GM21528 (cell line): ENCODE data around the gene DUSP9.
"Not testable (repeated sequence)": the region's sequence is repeated elsewhere in the genome, so short reads cannot be mapped to it uniquely, and the experiment has no call there.

ENCODE experiments used
- ATAC-seq: cut with Tn5 transposase; IDR thresholded peaks from one replicate; pipeline ENCODE4 v1.9.1; 2021; ENCODE audit warnings: mild to moderate bottlenecking, moderate library complexity; ENCODE audit not compliant: unreplicated experiment, low FRiP score

Gene DUSP9, protein sequence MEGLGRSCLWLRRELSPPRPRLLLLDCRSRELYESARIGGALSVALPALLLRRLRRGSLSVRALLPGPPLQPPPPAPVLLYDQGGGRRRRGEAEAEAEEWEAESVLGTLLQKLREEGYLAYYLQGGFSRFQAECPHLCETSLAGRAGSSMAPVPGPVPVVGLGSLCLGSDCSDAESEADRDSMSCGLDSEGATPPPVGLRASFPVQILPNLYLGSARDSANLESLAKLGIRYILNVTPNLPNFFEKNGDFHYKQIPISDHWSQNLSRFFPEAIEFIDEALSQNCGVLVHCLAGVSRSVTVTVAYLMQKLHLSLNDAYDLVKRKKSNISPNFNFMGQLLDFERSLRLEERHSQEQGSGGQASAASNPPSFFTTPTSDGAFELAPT

DNA sequence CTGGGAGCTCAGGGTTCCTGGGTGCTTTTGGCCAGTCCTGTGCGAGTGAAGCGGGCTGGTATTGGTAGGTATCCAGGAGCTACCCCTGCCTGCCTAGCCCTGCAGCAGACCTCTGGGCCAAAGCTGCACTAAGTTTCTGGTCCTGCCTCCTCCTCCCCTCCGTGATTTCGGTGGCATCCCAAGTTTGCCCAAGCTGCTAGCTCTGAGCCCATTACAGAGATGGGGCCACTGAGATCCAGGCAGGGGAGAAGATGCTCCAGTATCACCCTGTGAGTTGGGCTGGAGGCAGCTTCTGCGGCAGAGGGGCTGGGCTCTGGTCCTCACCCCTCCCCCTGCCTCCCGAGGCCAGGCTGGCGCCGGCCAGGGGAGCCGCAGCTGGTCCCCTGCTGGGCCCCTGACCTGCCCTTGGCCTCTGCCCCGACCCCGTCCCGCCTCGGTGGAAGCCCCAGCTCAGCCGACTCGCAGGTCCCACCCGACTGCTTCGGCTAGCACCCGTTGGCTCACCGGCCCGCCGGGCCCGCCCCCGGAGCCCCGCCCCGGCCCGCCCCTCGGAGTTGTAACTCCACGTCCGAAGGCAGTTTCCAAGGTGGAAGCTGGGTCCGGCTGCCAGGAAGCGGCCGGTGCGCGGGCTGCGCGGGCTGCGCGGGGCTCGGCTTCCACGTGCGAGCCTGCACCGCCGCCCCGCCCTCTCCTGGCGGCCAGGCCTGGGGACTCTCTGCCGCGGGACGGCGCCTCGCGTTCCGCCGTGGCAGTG is at the start of gene DUSP9:
Gene DUSP9 (plus strand): TSS at position 584 of the 754 bp plus-strand sequence. CDS start 751 bp downstream, outside the sequence.
- no peak for ATAC-seq

DNA sequence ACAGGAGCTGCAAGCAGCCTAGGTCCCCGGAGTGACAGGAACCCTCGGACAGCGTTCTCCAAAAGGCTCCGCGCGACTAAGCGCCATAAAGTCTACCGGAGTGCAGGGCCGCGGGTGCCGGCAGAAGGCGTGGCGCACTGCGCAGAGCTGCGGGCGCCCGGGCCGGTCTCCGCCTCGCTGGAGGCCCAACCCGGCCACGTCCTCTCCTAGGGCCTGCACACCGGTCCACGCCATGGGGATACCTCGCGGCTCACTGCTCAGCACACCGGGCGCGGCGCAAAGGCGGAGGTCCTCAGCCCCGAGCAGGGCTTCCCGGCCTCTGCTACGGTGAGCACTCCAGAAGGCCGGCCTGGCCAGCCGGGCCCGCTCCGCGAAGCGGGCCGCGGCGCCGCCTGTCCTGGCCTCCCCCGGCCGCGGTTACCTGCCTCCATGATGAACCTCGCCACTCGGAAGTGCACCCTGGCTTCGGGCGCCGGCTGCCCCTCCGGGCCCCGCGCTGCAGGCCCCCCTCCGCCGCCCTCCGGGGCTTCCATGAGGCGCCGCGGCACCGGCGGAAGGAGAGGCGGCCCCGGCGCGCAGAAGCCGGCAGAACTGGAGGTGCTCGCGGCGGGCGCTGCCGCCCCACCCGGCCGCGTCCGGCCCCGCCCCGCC is 48.3 kb upstream of the DUSP9 start, which contains the start of gene CCNQ:
Gene CCNQ (minus strand): TSS at position 599 of the 651 bp plus-strand sequence. CDS start 66 bp downstream, at position 533.
- ATAC-seq, result peak; percentile 63

DNA sequence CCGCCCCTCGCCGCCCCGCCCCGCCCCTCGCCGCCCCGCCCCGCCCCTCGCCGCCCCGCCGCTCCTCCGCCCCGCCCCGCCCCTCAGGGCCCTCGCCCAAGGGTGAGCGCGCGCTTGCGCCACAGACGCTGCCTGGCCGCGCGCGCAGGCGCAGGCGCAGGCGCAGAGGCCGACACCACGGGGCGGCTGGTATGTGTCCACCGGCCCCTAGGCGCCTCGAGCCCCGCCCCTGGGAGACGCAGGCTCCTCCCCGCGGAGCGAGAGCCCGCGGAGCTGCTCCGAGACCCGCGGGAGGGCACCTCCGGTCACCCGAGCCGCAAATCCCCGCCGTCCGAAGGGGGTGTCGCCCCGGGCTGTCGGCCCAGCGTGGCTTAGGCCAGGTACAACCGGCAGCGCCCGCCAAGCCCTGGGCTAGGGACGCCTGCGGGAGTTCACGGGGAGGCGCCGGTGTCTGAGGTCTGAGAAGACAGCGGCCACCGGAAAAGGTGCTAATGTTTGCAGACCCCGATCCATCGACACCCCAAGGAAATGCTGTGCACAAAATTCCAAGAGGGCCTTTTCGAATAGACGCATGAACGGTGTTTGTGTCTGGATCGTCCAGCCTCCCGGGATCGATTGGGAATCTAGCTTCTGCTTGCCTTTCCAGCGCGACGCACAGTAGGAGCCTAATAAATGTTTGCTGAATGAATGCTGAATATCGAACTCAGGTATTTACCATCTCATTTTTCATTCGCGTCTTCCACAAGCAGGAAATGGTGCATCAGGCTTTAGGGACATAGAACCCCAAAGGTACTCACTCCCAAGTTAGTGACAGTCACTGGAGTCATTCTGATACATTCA is 47.6 kb upstream of the DUSP9 start:
- peak; percentile 77 for ATAC-seq

GRCh38 chrX:153600032-153600373 is 47.0 kb upstream of the DUSP9 start:
- ATAC-seq, result no peak

- ATAC-seq, result no peak
Observed at GRCh38 chrX:153600921-153601320, 46.1 kb upstream of the DUSP9 start.

- ATAC-seq, result no peak
Observed at GRCh38 chrX:153601511-153602110, 45.4 kb upstream of the DUSP9 start.

DNA sequence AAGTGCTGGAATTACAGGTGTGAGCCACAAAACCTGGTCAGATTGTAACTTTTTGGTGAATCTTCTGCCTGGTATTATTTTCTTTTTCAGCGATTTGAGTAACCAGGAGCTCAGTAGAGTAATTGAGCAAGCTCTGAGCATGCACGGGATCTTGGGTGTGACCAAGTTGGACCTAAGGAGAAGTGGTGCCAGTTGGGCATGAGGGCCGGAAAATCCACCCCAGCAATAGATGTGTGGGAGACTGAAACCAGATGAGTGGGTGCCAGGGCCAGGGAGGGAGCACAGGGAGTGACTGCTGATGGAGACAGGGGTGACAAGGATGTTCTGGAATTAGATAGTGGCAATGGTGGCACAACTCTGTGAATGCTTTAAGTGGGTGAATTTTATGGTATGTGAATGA is 44.4 kb upstream of the DUSP9 start:
- no peak for ATAC-seq

GRCh38 chrX:153603131-153603656 is 43.8 kb upstream of the DUSP9 start:
- no peak for ATAC-seq

GRCh38 chrX:153604666-153605380 is 42.2 kb upstream of the DUSP9 start:
- ATAC-seq, result not testable (repeated sequence)

- no peak for ATAC-seq
Observed at GRCh38 chrX:153606503-153606902, 40.5 kb upstream of the DUSP9 start.

DNA sequence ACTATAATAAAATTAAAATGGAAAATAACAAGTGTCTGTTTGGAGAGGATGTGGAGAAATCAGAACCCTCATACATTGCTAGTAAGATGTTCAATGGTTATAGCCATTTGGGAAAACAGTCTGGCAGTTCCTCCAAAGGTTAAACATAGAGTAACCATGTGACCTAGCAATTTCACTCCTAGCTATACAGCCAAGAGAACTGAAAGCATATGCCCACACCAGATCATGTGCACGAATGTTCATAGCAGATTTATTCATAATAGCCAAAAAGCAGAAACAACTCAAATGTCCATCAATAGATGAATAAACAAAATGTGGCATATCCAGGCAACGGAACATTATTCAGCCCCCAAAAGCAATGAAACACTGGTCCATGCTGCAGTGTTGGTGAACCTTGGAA is 38.6 kb upstream of the DUSP9 start:
- no peak for ATAC-seq

DNA sequence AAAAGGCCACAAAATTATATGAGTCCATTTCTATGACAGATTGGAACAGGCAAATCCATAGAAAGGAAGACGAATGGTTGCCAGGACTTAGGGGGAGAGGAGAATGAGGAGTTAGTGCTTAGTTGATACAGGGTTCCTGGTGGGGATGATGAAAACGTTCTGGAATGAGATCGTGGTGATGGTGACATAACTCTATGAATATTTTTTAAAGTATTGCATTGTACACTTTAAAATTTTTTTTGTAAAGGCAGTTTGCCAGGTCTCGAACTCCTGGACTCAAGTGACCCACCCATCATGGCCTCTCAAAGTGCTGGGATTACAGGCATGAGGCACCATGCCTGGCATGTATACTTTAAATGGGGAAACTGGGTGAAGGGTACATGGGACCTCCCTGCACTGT is 38.2 kb upstream of the DUSP9 start:
- no peak for ATAC-seq

- no peak for ATAC-seq
Observed at GRCh38 chrX:153609917-153610835, 36.8 kb upstream of the DUSP9 start.

DNA sequence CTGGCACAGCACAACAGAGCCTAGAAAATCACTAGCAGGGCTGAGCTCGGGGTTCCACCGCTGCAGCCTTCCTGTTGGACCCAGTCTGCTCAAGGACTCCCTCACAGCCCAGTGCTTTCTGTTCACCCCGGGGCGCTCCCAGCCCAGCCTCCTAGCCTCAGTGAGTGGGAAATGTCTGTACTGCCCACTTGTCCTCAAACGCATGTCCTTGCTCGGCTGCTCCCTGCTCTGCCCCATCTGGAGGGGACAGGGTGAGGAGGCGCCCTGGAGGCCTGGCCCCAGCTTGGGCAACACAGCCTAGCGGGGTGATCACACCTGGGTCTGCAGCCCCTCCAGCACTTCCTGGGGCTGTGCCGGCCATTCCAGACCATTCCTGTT is 36.2 kb upstream of the DUSP9 start:
- no peak for ATAC-seq

DNA sequence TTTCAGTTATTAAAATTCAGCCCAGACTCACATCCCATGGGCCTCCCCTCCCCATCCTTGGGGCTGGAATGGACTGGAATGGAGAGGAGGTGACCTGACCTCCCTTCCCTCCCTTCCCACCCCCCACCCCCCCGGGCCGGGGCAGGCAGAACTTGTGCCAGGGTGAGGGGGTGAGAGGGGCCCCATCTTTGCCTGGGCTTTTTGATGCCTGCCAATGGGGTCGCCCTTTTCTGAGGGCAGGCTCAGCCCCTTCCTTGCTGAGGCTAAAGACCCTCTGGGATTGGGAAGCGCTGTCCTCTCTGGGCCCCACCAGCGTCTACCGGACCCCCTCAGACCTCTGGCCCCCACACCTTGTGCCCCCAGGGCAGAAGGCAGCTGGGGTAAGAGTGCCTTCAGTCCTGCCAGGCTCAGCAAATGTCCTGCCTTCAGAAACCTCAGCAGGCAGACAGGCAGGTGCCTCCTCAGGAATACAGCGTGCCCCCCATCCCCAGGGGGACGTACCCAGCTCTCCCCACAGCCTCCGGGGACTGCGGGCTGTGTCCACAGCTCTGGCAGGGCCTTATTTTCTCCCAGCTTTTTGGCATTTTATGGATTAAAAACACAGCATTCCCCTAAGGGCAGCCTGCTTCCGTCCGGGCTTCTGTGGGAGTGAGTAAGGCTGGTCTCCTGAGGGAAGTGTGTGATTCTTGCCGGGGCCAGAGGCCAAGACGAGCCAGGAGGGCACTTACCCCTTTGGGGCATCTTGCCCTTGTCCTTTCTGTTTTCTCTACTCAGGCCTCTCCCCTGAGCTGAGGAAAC is 35.5 kb upstream of the DUSP9 start:
- no peak for ATAC-seq

DNA sequence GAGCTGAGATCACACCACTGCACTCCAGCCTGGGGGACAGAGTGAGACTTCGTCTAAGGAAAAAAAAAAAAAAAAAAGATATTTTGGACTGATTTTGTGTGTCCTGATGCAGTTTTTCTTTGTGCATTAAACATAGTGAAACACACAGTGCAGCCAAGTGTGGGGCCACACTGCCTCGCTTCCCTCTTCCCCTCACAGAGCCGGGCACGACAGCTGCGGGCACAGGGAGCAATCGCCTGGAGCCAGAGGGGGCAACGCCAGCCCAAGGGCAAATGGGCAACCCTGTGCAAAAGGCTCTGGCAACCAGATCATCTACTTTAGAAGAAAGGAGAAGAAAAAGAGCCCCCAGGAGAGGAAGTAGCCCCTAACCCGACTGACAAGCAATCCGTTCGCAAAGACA is 34.6 kb upstream of the DUSP9 start:
- ATAC-seq, result no peak

DNA sequence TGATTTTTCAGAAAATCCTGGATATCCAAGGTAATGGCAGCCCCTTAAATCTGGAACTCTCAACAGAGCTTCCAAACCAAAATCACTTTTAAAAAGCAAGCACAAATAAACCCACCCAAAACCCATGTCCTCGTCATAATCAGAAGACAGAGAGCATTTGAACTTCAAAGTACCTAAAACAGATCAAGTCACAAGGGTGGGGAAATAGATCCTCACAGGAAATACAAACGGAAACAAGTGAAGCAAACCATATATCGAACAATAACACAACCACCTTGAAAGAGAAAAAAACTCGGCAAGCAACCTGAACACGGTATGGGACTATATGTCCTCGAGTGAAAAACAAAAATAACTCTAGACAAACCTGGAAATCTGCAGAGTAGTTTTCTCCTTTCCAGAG is 32.2 kb upstream of the DUSP9 start:
- ATAC-seq, result no peak
